ENCODE measurements around the gene ANTXR2. TPM values are rescaled to one million over a fixed set of nuclear protein-coding genes. Genes with fewer than 3 reads are reported as not detected.

The ANTXR2 gene
- total and polyA plus RNA-seq, 2 donors (not counting 3 experiments of a cell fraction or from before 2014, with no cell fraction given) = 6.6 to 64.6 TPM

DNA sequence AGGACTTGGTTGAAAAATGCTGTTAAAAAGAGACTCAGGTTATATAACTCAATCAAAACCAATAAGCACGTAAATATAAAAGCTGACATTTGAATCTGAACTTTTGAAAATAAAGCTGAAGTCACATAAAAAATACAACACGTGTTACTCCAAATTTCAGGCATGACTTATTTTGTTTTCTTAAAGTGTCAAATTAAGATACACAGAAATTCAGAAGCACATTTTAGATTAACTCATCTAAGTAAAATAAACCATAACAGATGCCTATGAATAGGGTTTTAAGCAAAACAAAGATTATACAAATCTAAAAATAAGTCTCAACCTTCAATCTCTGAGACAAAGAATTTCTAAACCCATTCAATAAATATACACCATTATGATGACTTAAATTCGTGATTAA, 124.8 kb downstream of the ANTXR2 start:
- Histone ChIP-seq H3K4me3 (replicated peaks in 1 of 3; ENCODE audit: insufficient read depth in 1 of 3, low read depth in 1 of 3, low read length in 3 of 3) (no peak overlapping the region), H3K9me1 (replicated peaks; ENCODE audit: control insufficient read depth, extremely low read depth, insufficient read depth, low read length) (peaks cover 2% of the 10 kb centered on the region), H3K9me3 (replicated peaks; ENCODE audit: control insufficient read depth, insufficient read depth, low read length) (no peaks in the 10 kb centered on the region), H2AFZ (ENCODE audit: low read depth, low read length) (no peak overlapping the region), H3K4me1 (ENCODE audit: control insufficient read depth, extremely low read depth, insufficient read depth, low read length) (no peaks in the 10 kb centered on the region), H3K27ac (ENCODE audit: insufficient read depth, low read depth, low read length) (no peak overlapping the region), H3K9ac (replicated peaks; ENCODE audit: extremely low read depth, insufficient read depth, low read length) (no peak overlapping the region), H3K4me2 (ENCODE audit: insufficient read depth, low read length) (no peak overlapping the region), H3K79me2 (ENCODE audit: control insufficient read depth, insufficient read depth, low read length) (no peaks in the 10 kb centered on the region), H4K20me1 (replicated peaks; ENCODE audit: control insufficient read depth, extremely low read depth, insufficient read depth, low read length) (no peaks in the 10 kb centered on the region), H3K36me3 (ENCODE audit: control insufficient read depth in 2 of 2, extremely low read depth in 1 of 2, insufficient read depth in 2 of 2, low read length in 2 of 2) (no peaks in the 10 kb centered on the region), H3K27me3 (ENCODE audit: control insufficient read depth in 2 of 2, insufficient read depth in 2 of 2, low read length in 2 of 2) (no peaks in the 10 kb centered on the region)
- TF ChIP-seq JUN (IDR thresholded peaks at IDR 0.05; ENCODE audit: borderline replicate concordance, insufficient read depth, insufficient read length, low read depth) (no peak), FOS (IDR thresholded peaks at IDR 0.05; ENCODE audit: borderline replicate concordance, insufficient read depth, low read length) (no peak), POLR2AphosphoS5 (IDR thresholded peaks at IDR 0.05; ENCODE audit: insufficient read depth, low read depth, low read length) (no peak), MYC (IDR thresholded peaks at IDR 0.05; ENCODE audit: low read depth, low read length) (no peak), GATA2 (IDR thresholded peaks at IDR 0.05; ENCODE audit: insufficient read depth, insufficient read length, low read depth, low read length) (no peak), POLR2A (IDR thresholded peaks at IDR 0.05; ENCODE audit: low read depth, low read length) (no peak), EZH2 (IDR thresholded peaks at IDR 0.05; ENCODE audit: borderline replicate concordance, low read depth, low read length, severe bottlenecking) (no peak)
- TF ChIP-seq, protein P1, sequence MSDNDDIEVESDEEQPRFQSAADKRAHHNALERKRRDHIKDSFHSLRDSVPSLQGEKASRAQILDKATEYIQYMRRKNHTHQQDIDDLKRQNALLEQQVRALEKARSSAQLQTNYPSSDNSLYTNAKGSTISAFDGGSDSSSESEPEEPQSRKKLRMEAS (IDR thresholded peaks at IDR 0.05; ENCODE audit: insufficient read depth, insufficient read length) = no peak
- TF ChIP-seq, protein P2, sequence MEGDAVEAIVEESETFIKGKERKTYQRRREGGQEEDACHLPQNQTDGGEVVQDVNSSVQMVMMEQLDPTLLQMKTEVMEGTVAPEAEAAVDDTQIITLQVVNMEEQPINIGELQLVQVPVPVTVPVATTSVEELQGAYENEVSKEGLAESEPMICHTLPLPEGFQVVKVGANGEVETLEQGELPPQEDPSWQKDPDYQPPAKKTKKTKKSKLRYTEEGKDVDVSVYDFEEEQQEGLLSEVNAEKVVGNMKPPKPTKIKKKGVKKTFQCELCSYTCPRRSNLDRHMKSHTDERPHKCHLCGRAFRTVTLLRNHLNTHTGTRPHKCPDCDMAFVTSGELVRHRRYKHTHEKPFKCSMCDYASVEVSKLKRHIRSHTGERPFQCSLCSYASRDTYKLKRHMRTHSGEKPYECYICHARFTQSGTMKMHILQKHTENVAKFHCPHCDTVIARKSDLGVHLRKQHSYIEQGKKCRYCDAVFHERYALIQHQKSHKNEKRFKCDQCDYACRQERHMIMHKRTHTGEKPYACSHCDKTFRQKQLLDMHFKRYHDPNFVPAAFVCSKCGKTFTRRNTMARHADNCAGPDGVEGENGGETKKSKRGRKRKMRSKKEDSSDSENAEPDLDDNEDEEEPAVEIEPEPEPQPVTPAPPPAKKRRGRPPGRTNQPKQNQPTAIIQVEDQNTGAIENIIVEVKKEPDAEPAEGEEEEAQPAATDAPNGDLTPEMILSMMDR (IDR thresholded peaks at IDR 0.05; ENCODE audit: extremely low read depth in 1 of 2, insufficient read depth in 1 of 2, low read depth in 1 of 2, low read length in 2 of 2) = no peak
- no TSS peak for BruUV-seq (replicated peaks)
- CTCF ChIA-PET = interaction anchor here (1.9 kb wide), 1 partner anchor 9 kb away, joined by 7 read pairs; no protein-coding TSS in a partner anchor
- no peak for FAIRE-seq
- POLR2A ChIA-PET = no interaction called here
- intact Hi-C loops (cut with micrococcal nuclease) = no loop called here
- dilution Hi-C loops (cut with MboI; ENCODE audit: extremely low pct_ligation_motif_present, low sequenced_read_pairs) = no loop called here
- DNase-seq (ENCODE audit: low read depth, low spot score) = no peak

Measured in endothelial cell of umbilical vein (primary cell).